Upper lobe of left lung (tissue), 6 donors: ENCODE results near the gene NSL1. TPM values are rescaled to one million over a fixed set of nuclear protein-coding genes. Genes with fewer than 3 reads are reported as not detected.

ENCODE experiments used
- ATAC-seq, 2 donors: fragments of 200-7000 bp; cut with Tn5 transposase; one replicate each; pipeline ENCODE4 v1.9.1; 2022; ENCODE audit warnings: mild to moderate bottlenecking in 2 of 2, moderate library complexity in 2 of 2; ENCODE audit not compliant: low FRiP score in 2 of 2
- DNase-seq, 2 donors: peaks; one replicate each; pipeline ENCODE4 v3.0.0-alpha.2; 2019 to 2020
- H3K27ac ChIP-seq, 4 donors: fragments of 200-600 bp; sonication (generic); one replicate each; pipeline ENCODE4 v1.5.1; 2016 to 2019
- H3K27me3 ChIP-seq, 4 donors: fragments of 200-600 bp; sonication (generic); one replicate each; pipeline ENCODE4 v1.5.1; 2017 to 2019
- H3K36me3 ChIP-seq, 4 donors: fragments of 200-600 bp; sonication (generic); one replicate each; pipeline ENCODE4 v1.5.1; 2016 to 2019
- H3K4me1 ChIP-seq, 4 donors: fragments of 200-600 bp; sonication (generic); one replicate each; pipeline ENCODE4 v1.5.1; 2018 to 2019
- H3K4me3 ChIP-seq, 4 donors: fragments of 200-600 bp; sonication (generic); one replicate each; pipeline ENCODE4 v1.5.1; 2017 to 2019; ENCODE audit warnings: mild to moderate bottlenecking in 2 of 4, moderate library complexity in 1 of 4
- H3K9me3 ChIP-seq, 4 donors: fragments of 200-600 bp; sonication (generic); one replicate each; pipeline ENCODE4 v1.5.1; 2018 to 2019
- EP300 ChIP-seq, 4 donors: sonication (generic); formaldehyde crosslinking; IDR thresholded peaks; one replicate each; pipeline ENCODE4 v1.5.1; 2017; ENCODE audit warnings: antibody characterized with exemption in 4 of 4, control low read depth in 2 of 4
- POLR2A ChIP-seq, 4 donors: fragments of 450-650 bp; IDR thresholded peaks; one replicate each; pipeline ENCODE4 v1.5.1; 2016 to 2017; ENCODE audit warnings: antibody characterized with exemption in 4 of 4, mild to moderate bottlenecking in 2 of 4
- POLR2AphosphoS5 ChIP-seq, 2 donors: sonication (generic); formaldehyde crosslinking; IDR thresholded peaks; one replicate each; pipeline ENCODE4 v1.5.1; 2017; ENCODE audit warnings: antibody characterized with exemption in 2 of 2
- WGBS, 2 donors: methylation state at CpG; one replicate each; pipeline ENCODE4 v1.1.5; 2017 to 2018; 5-methylcytosine and 5-hydroxymethylcytosine counted together
- total RNA-seq, 6 donors: library from RNA; depleted of rRNA in 4 of 6; stranded (reverse); fragments of >200 nt in 4 of 6; gene quantifications; one replicate each; pipeline versions ENCODE4 v1.1.0 to v1.2.1, GENCODE V29; 2016 to 2021
- TF ChIP-seq, protein P1 (sequence below), 6 experiments: fragments of 450-650 bp in 4 of 6; fragments of 200-600 bp in 2 of 6; sonication (generic) in 2 of 6; IDR thresholded peaks; one replicate each; pipeline ENCODE4 v1.5.1; 2016 to 2019; ENCODE audit warnings: antibody characterized with exemption in 6 of 6
- donor health status: DM: no; HTN: no; CAD: no; lungs with moderate emphysema.
- donor health status: DM: no; HTN: yes; CAD: no; lungs with severe emphysema.

The NSL1 gene
- total RNA-seq, 6 donors from 2014 or later, result 26.5 to 44.5 (median 34.1) TPM

DNA sequence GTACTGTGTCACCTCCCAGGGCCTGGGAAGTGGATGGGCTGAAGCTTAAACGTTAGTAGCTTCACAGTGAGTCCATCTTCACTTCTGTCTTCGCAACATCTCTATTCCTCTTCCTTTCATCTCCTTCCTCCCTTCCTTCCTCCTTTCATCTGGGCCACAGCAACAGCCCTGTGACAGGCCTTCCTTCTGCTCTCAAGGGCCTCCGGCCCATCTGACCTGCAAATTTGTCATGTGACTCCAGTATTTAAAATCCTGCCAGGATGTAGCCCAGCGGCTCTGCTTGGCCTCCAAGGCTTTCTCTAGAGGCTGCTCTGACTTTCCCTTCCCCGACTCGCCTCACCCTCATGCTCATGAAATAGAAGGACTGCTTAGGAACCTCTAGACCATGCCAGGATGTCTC, 81.0 kb downstream of the NSL1 start:
- Histone ChIP-seq H3K36me3 (no peaks in the 10 kb centered on the region), H3K27me3 (no peaks in the 10 kb centered on the region), H3K4me3 (no peak overlapping the region), H3K4me1 (no peaks in the 10 kb centered on the region), H3K27ac (no peak overlapping the region), H3K9me3 (no peaks in the 10 kb centered on the region)
- DNase-seq (no peak), ATAC-seq (no peak)
- WGBS, 2 donors, result 63% methylated on average over 6 of the region's 6 CpGs
- TF ChIP-seq EP300 (IDR thresholded peaks at IDR 0.05), result no peak
- TF ChIP-seq POLR2A (IDR thresholded peaks at IDR 0.05), result no peak
- TF ChIP-seq POLR2AphosphoS5 (IDR thresholded peaks at IDR 0.05), result no peak

DNA sequence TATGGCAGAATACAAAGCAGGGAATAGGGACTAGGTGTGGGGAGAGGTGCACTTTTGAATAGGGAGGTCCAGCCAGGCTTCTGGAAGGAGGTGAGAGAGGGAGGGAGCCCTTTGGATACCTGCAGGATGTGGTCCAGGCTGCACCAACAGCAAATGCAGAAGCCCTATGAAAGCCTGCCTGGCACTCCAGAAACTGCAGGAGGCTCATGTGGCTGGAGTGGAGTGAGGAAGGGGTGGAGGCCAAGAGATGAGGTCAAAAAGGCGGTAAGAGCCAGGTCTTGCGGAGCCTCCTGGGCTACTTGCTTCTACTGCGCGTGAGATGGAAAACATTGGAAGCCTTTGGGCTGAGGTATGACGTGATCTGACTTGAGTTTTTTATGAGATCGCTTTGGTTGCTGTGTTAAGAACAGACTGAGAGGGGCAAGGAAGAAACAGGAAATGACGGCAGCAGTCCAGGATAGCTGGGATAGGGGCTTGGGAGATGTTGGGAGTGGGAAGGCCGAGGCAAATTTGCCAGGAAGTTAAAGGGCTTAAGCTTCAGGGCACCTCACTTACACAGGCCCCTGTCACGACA, 87.5 kb downstream of the NSL1 start:
- Histone ChIP-seq H3K36me3 (no peaks in the 10 kb centered on the region), H3K9me3 (no peaks in the 10 kb centered on the region), H3K27me3 (no peaks in the 10 kb centered on the region), H3K27ac (no peak overlapping the region), H3K4me3 (no peak overlapping the region), H3K4me1 (peaks cover 10 to 23% (median 23%) of the 10 kb centered on the region in 4 donors)
- no peak for ATAC-seq
- TF ChIP-seq POLR2A (IDR thresholded peaks at IDR 0.05) (no peak), EP300 (IDR thresholded peaks at IDR 0.05) (no peak), POLR2AphosphoS5 (IDR thresholded peaks at IDR 0.05) (no peak)
- TF ChIP-seq, protein P1, sequence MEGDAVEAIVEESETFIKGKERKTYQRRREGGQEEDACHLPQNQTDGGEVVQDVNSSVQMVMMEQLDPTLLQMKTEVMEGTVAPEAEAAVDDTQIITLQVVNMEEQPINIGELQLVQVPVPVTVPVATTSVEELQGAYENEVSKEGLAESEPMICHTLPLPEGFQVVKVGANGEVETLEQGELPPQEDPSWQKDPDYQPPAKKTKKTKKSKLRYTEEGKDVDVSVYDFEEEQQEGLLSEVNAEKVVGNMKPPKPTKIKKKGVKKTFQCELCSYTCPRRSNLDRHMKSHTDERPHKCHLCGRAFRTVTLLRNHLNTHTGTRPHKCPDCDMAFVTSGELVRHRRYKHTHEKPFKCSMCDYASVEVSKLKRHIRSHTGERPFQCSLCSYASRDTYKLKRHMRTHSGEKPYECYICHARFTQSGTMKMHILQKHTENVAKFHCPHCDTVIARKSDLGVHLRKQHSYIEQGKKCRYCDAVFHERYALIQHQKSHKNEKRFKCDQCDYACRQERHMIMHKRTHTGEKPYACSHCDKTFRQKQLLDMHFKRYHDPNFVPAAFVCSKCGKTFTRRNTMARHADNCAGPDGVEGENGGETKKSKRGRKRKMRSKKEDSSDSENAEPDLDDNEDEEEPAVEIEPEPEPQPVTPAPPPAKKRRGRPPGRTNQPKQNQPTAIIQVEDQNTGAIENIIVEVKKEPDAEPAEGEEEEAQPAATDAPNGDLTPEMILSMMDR (IDR thresholded peaks at IDR 0.05), result no peak
- 79 to 93% methylated on average over 9 of the region's 9 CpGs for WGBS, 2 donors
- DNase-seq, result no peak

DNA sequence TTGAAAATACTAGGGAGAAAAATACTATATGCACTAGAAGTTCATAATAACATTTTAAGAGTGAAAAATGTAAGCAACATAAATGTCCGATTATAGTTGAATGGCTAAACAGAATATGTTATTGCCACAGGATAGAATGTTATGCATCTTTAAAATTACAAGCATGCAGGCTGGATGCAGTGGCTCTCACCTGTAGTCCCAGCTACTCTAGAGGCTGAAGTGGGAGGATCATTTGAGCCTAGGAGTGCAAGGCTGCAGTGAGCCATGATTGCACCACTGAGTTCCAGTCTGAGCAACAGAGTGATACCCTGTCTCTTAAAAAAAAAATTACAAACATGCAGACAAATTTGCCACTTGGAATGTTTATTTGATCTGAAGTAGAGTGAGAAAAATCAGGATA, 88.9 kb downstream of the NSL1 start:
- Histone ChIP-seq H3K4me1 (peaks cover 21 to 34% (median 33%) of the 10 kb centered on the region in 4 donors), H3K27me3 (no peaks in the 10 kb centered on the region), H3K9me3 (no peaks in the 10 kb centered on the region), H3K36me3 (no peaks in the 10 kb centered on the region), H3K4me3 (no peak overlapping the region), H3K27ac (no peak overlapping the region)
- ATAC-seq, result no peak
- DNase-seq, result no peak
- no peak for TF ChIP-seq POLR2A (IDR thresholded peaks at IDR 0.05)
- no peak for TF ChIP-seq EP300 (IDR thresholded peaks at IDR 0.05)
- TF ChIP-seq, protein P1 (IDR thresholded peaks at IDR 0.05), result no peak
- no peak for TF ChIP-seq POLR2AphosphoS5 (IDR thresholded peaks at IDR 0.05)
- 66 to 72% methylated on average over 1 of the region's 1 CpG for WGBS, 2 donors

DNA sequence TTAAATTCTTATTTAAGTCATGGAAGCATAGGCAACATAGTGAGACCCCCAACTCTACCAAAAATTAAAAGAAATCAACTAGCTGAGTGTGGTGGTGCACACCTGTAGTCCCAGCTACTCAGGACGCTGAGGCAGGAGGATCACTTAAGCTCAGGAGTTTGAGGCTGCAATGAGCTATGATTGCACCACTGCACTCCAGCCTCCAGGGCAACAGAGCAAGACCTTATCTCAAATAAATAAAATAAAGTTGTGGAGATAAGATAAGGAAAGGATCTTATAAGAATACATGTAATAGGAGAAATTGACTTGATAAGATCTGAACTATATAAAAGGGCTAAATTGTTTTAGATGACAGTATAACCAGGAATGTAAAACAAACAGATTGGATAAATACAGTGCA, 89.7 kb downstream of the NSL1 start:
- WGBS, 2 donors, result 40 to 50% methylated on average over 1 of the region's 1 CpG
- H3K27ac ChIP-seq, result no peak overlapping the region
- ATAC-seq (no peak), DNase-seq (no peak)
- H3K27me3 ChIP-seq, result no peaks in the 10 kb centered on the region
- no peak overlapping the region for H3K4me3 ChIP-seq
- H3K36me3 ChIP-seq, result no peaks in the 10 kb centered on the region
- H3K4me1 ChIP-seq, result peaks cover 21 to 34% (median 33%) of the 10 kb centered on the region in 4 donors
- no peaks in the 10 kb centered on the region for H3K9me3 ChIP-seq
- TF ChIP-seq EP300 (IDR thresholded peaks at IDR 0.05), result no peak
- TF ChIP-seq POLR2AphosphoS5 (IDR thresholded peaks at IDR 0.05), result no peak
- TF ChIP-seq, protein P1 (IDR thresholded peaks at IDR 0.05), result no peak
- TF ChIP-seq POLR2A (IDR thresholded peaks at IDR 0.05), result no peak

DNA sequence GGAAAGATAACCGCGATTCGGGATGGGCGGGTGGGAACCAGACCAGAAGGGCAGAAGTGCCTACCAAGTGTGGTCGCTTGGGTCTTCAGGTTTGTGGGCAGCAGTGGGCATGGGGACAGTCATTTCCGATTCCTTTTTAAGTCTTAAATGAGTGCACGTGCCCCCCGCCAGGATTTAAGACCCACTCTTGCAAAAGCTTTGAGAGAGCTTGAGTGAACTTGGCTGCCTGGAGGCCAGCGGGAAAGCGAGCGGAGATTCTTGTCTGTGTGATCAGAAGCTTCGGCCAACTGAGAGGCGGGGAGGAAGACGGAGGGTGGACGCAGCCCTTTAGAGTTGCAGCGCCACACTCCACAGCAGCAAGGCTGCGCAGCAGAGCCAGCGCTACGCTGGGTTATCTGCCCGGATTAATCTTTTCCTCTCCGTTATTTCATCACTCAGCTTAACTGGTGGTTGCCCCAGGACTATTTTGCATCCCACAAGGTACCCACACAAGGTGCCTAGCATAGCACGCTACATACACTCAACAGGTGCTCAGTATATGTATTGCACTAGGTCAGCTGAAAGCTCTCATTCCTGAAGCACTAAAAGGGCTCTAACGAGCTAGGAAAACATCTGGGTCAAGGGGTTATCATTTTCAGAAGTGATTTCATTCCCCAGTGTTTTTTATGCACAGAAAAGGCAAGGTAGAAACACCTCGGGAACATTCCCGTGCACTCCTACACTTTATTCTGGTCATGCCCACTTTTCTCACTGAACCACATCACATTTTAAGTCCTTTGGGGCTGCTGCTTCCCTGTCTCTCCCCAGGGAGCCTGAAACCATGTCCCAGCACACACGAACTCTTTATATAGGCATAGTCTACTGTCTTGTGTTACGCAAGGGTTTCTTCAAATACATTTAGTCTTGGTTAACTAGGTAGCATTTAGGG, 90.4 kb downstream of the NSL1 start:
- H3K27ac ChIP-seq, result peak overlapping the region; percentile 82 to 86 (median 84)
- H3K9me3 ChIP-seq, result no peaks in the 10 kb centered on the region
- H3K27me3 ChIP-seq, result no peaks in the 10 kb centered on the region
- H3K36me3 ChIP-seq, result no peaks in the 10 kb centered on the region
- peaks cover 21 to 34% (median 33%) of the 10 kb centered on the region in 4 donors for H3K4me1 ChIP-seq
- ATAC-seq (peak; percentile 77), DNase-seq (peak; percentile 42 to 58)
- 10 to 14% methylated on average over 16 to 23 of the region's 27 CpGs for WGBS, 2 donors
- TF ChIP-seq, protein P1 (IDR thresholded peaks at IDR 0.05), result peak in 1 of 6 experiments; percentile 5
- TF ChIP-seq POLR2AphosphoS5 (IDR thresholded peaks at IDR 0.05), result no peak
- H3K4me3 ChIP-seq, result peak overlapping the region in 3 of 4 donors; percentile 64 to 77 (median 69)
